ENCODE measurements around the gene PATL1. TPM values are rescaled to one million over a fixed set of nuclear protein-coding genes. Genes with fewer than 3 reads are reported as not detected.
A peak's percentile ranks its signal among the peaks of the same experiment; 100 is the strongest.
"Not testable (repeated sequence)": the region's sequence is repeated elsewhere in the genome, so short reads cannot be mapped to it uniquely, and the experiment has no call there.

PATL1 gene
- total RNA-seq, 2 donors from 2014 or later = 57.6 to 81.1 TPM

- H3K36me3 Mint-ChIP-seq (ENCODE audit: low read depth); H3K27ac Mint-ChIP-seq; H3K9me3 Mint-ChIP-seq; H3K4me3 Mint-ChIP-seq; H3K4me1 Mint-ChIP-seq; ATAC-seq (replicated peaks): not testable (repeated sequence)
- peaks cover 23% of the 10 kb centered on the region for H3K27me3 Mint-ChIP-seq
Observed at GRCh38 chr11:59681260-59681725, 12.5 kb upstream of the PATL1 start.

- H3K9me3 Mint-ChIP-seq = no peaks in the 10 kb centered on the region
- H3K27ac Mint-ChIP-seq = no peak overlapping the region
- no peaks in the 10 kb centered on the region for H3K36me3 Mint-ChIP-seq (ENCODE audit: low read depth)
- H3K27me3 Mint-ChIP-seq = peaks cover 17% of the 10 kb centered on the region
- peaks cover 5% of the 10 kb centered on the region for H3K4me1 Mint-ChIP-seq
- peak; percentile 75 for ATAC-seq (replicated peaks)
- no peak overlapping the region for H3K4me3 Mint-ChIP-seq
Observed at GRCh38 chr11:59680287-59681154, 11.7 kb upstream of the PATL1 start.

- H3K36me3 Mint-ChIP-seq (ENCODE audit: low read depth) = no peaks in the 10 kb centered on the region
- H3K4me1 Mint-ChIP-seq = peaks cover 5% of the 10 kb centered on the region
- H3K9me3 Mint-ChIP-seq = no peaks in the 10 kb centered on the region
- H3K27ac Mint-ChIP-seq = peak overlapping the region; percentile 37
- ATAC-seq (replicated peaks) = peak; percentile 58
- H3K4me3 Mint-ChIP-seq = no peak overlapping the region
- H3K27me3 Mint-ChIP-seq = peaks cover 13% of the 10 kb centered on the region
Observed at GRCh38 chr11:59679347-59679746, 10.5 kb upstream of the PATL1 start.

GRCh38 chr11:59678813-59679165, 10.0 kb upstream of the PATL1 start:
- peaks cover 5% of the 10 kb centered on the region for H3K4me1 Mint-ChIP-seq
- H3K36me3 Mint-ChIP-seq (ENCODE audit: low read depth) = no peaks in the 10 kb centered on the region
- no peak overlapping the region for H3K4me3 Mint-ChIP-seq
- peak overlapping the region; percentile 37 for H3K27ac Mint-ChIP-seq
- no peak for ATAC-seq (replicated peaks)
- peaks cover 13% of the 10 kb centered on the region for H3K27me3 Mint-ChIP-seq
- H3K9me3 Mint-ChIP-seq = no peaks in the 10 kb centered on the region

GRCh38 chr11:59678118-59678812, 9.4 kb upstream of the PATL1 start:
- Mint-ChIP-seq H3K36me3 (ENCODE audit: low read depth) (no peaks in the 10 kb centered on the region), H3K9me3 (no peaks in the 10 kb centered on the region), H3K27ac (peak overlapping the region; percentile 31), H3K27me3 (peaks cover 10% of the 10 kb centered on the region), H3K4me3 (no peak overlapping the region), H3K4me1 (peaks cover 5% of the 10 kb centered on the region)
- ATAC-seq (replicated peaks) = peak; percentile 46

GRCh38 chr11:59676205-59676604, 7.4 kb upstream of the PATL1 start:
- H3K27ac Mint-ChIP-seq = no peak overlapping the region
- H3K36me3 Mint-ChIP-seq (ENCODE audit: low read depth) = no peaks in the 10 kb centered on the region
- no peaks in the 10 kb centered on the region for H3K27me3 Mint-ChIP-seq
- no peaks in the 10 kb centered on the region for H3K9me3 Mint-ChIP-seq
- no peak overlapping the region for H3K4me3 Mint-ChIP-seq
- ATAC-seq (replicated peaks) = peak; percentile 57
- H3K4me1 Mint-ChIP-seq = peaks cover 5% of the 10 kb centered on the region

- H3K36me3 Mint-ChIP-seq (ENCODE audit: low read depth) = peaks cover 1% of the 10 kb centered on the region
- H3K27ac Mint-ChIP-seq = no peak overlapping the region
- no peak for ATAC-seq (replicated peaks)
- H3K4me1 Mint-ChIP-seq = peaks cover 13% of the 10 kb centered on the region
- no peaks in the 10 kb centered on the region for H3K9me3 Mint-ChIP-seq
- no peaks in the 10 kb centered on the region for H3K27me3 Mint-ChIP-seq
- no peak overlapping the region for H3K4me3 Mint-ChIP-seq
Observed at GRCh38 chr11:59674291-59674690, 5.5 kb upstream of the PATL1 start.

- H3K27me3 Mint-ChIP-seq = no peaks in the 10 kb centered on the region
- H3K36me3 Mint-ChIP-seq (ENCODE audit: low read depth) = peaks cover 6% of the 10 kb centered on the region
- no peak for ATAC-seq (replicated peaks)
- peaks cover 10% of the 10 kb centered on the region for H3K4me1 Mint-ChIP-seq
- no peak overlapping the region for H3K4me3 Mint-ChIP-seq
- H3K9me3 Mint-ChIP-seq = no peaks in the 10 kb centered on the region
- no peak overlapping the region for H3K27ac Mint-ChIP-seq
Observed at GRCh38 chr11:59673291-59673690, 4.5 kb upstream of the PATL1 start.

GRCh38 chr11:59671471-59671870, 2.6 kb upstream of the PATL1 start:
- Mint-ChIP-seq H3K27me3 (no peaks in the 10 kb centered on the region), H3K36me3 (ENCODE audit: low read depth) (peaks cover 24% of the 10 kb centered on the region), H3K4me1 (peaks cover 23% of the 10 kb centered on the region), H3K27ac (no peak overlapping the region), H3K4me3 (no peak overlapping the region), H3K9me3 (no peaks in the 10 kb centered on the region)
- ATAC-seq (replicated peaks) = no peak

- Mint-ChIP-seq H3K9me3 (no peaks in the 10 kb centered on the region), H3K4me1 (peaks cover 31% of the 10 kb centered on the region), H3K4me3 (peak overlapping the region; percentile 94), H3K27me3 (no peaks in the 10 kb centered on the region), H3K36me3 (ENCODE audit: low read depth) (peaks cover 42% of the 10 kb centered on the region), H3K27ac (peak overlapping the region; percentile 97)
- no peak for ATAC-seq (replicated peaks)
Observed at GRCh38 chr11:59669611-59670009, 773 bp upstream of the PATL1 start.

GRCh38 chr11:59668188-59668949, 468 bp downstream of the PATL1 start:
- Mint-ChIP-seq H3K36me3 (ENCODE audit: low read depth) (peaks cover 55% of the 10 kb centered on the region), H3K9me3 (no peaks in the 10 kb centered on the region), H3K27me3 (no peaks in the 10 kb centered on the region), H3K27ac (peak overlapping the region; percentile 97), H3K4me3 (peak overlapping the region; percentile 94), H3K4me1 (peaks cover 31% of the 10 kb centered on the region)
- peak; percentile 50 for ATAC-seq (replicated peaks)

GRCh38 chr11:59667812-59668187, 1.0 kb downstream of the PATL1 start:
- Mint-ChIP-seq H3K4me1 (peaks cover 31% of the 10 kb centered on the region), H3K9me3 (no peaks in the 10 kb centered on the region), H3K4me3 (peak overlapping the region; percentile 94), H3K27me3 (no peaks in the 10 kb centered on the region), H3K36me3 (ENCODE audit: low read depth) (peaks cover 61% of the 10 kb centered on the region), H3K27ac (peak overlapping the region; percentile 97)
- no peak for ATAC-seq (replicated peaks)

- Mint-ChIP-seq H3K36me3 (ENCODE audit: low read depth) (peaks cover 68% of the 10 kb centered on the region), H3K27ac (peak overlapping the region; percentile 97), H3K4me3 (peak overlapping the region; percentile 94), H3K9me3 (no peaks in the 10 kb centered on the region), H3K27me3 (no peaks in the 10 kb centered on the region), H3K4me1 (peaks cover 31% of the 10 kb centered on the region)
- ATAC-seq (replicated peaks) = no peak
Observed at GRCh38 chr11:59666969-59667368, 1.9 kb downstream of the PATL1 start.

- peaks cover 99% of the 10 kb centered on the region for H3K36me3 Mint-ChIP-seq (ENCODE audit: low read depth)
Observed at GRCh38 chr11:59660621-59661020, 8.2 kb downstream of the PATL1 start.

More at GRCh38 chr11:59660621-59661020, 8.2 kb downstream of the PATL1 start:
- H3K4me3 Mint-ChIP-seq = no peak overlapping the region
- no peaks in the 10 kb centered on the region for H3K27me3 Mint-ChIP-seq
- no peaks in the 10 kb centered on the region for H3K9me3 Mint-ChIP-seq
- peaks cover 15% of the 10 kb centered on the region for H3K4me1 Mint-ChIP-seq
- peak overlapping the region; percentile 12 for H3K27ac Mint-ChIP-seq
- ATAC-seq (replicated peaks) = no peak
